HepG2 (cell line): ENCODE measurements around the gene S100A4. TPM values are rescaled to one million over a fixed set of nuclear protein-coding genes. Genes with fewer than 3 reads are reported as not detected.

Experiments used
- CAMTA2 ChIP-seq: sonication (generic); formaldehyde crosslinking; IDR thresholded peaks from 2 replicates; pipeline ENCODE4 v1.4.0; 2020; ENCODE audit warnings: mild to moderate bottlenecking, missing genetic modification reagents, borderline replicate concordance
- CHCHD3 ChIP-seq: sonication (generic); formaldehyde crosslinking; IDR thresholded peaks from 2 replicates; pipeline ENCODE4 v1.8.0; 2022; ENCODE audit warnings: mild to moderate bottlenecking, missing genetic modification reagents, moderate library complexity
- KDM4B ChIP-seq: sonication (generic); formaldehyde crosslinking; IDR thresholded peaks from 2 replicates; pipeline ENCODE4 v1.4.0; 2020; ENCODE audit warnings: missing genetic modification reagents
- MEF2D ChIP-seq: sonication (generic); formaldehyde crosslinking; IDR thresholded peaks from 2 replicates; pipeline ENCODE4 v1.5.1; 2020; ENCODE audit warnings: mild to moderate bottlenecking, missing genetic modification reagents
- MTA3 ChIP-seq: sonication (generic); formaldehyde crosslinking; IDR thresholded peaks from 2 replicates; pipeline ENCODE4 v1.4.0; 2020; ENCODE audit warnings: missing genetic modification reagents
- MYC ChIP-seq: sonication (generic); formaldehyde crosslinking; IDR thresholded peaks from 2 replicates; pipeline ENCODE4 v1.9.0; 2021; ENCODE audit warnings: missing genetic modification reagents, borderline replicate concordance
- NCOR1 ChIP-seq: fragments of 200-600 bp; sonication (generic); IDR thresholded peaks from 2 replicates; pipeline ENCODE4 v1.7.0; 2017; ENCODE audit warnings: antibody characterized with exemption, low read length, borderline replicate concordance
- NFKBIZ ChIP-seq: IDR thresholded peaks from 2 replicates; pipeline ENCODE4 v1.6.1; 2018; ENCODE audit warnings: missing genetic modification reagents, missing compliant biosample characterization
- PRDM4 ChIP-seq: sonication (generic); formaldehyde crosslinking; IDR thresholded peaks from 2 replicates; pipeline ENCODE4 v1.9.0; 2021; ENCODE audit warnings: missing genetic modification reagents, borderline replicate concordance
- SMYD3 ChIP-seq: sonication (generic); formaldehyde crosslinking; IDR thresholded peaks from 2 replicates; pipeline ENCODE4 v1.8.1; 2023; ENCODE audit warnings: mild to moderate bottlenecking, missing genetic modification reagents
- SNRNP70 ChIP-seq: fragments of 200-400 bp; formaldehyde crosslinking; IDR thresholded peaks from 2 replicates; pipeline ENCODE4 v1.6.1; 2017; ENCODE audit warnings: mild to moderate bottlenecking, low read depth, low read length, moderate library complexity
- ZFP41 ChIP-seq: sonication (generic); formaldehyde crosslinking; IDR thresholded peaks from 2 replicates; pipeline ENCODE4 v1.4.0; 2020; ENCODE audit warnings: mild to moderate bottlenecking, missing genetic modification reagents, borderline replicate concordance
- ZKSCAN1 ChIP-seq: fragments of 150-350 bp; IDR thresholded peaks from 2 replicates; pipeline ENCODE4 v1.6.1; 2014; ENCODE audit warnings: low read length
- ZNF138 ChIP-seq: sonication (generic); formaldehyde crosslinking; IDR thresholded peaks from 2 replicates; pipeline ENCODE4 v1.5.0; 2020; ENCODE audit warnings: mild to moderate bottlenecking, low read depth, missing genetic modification reagents
- ZNF142 ChIP-seq: sonication (generic); formaldehyde crosslinking; IDR thresholded peaks from 2 replicates; pipeline ENCODE4 v1.4.0; 2020; ENCODE audit warnings: missing genetic modification reagents
- ZNF260 ChIP-seq: sonication (generic); formaldehyde crosslinking; IDR thresholded peaks from 2 replicates; pipeline ENCODE4 v1.4.0; 2020; ENCODE audit warnings: missing genetic modification reagents, low read depth, mild to moderate bottlenecking, borderline replicate concordance
- ZNF569 ChIP-seq: sonication (generic); formaldehyde crosslinking; IDR thresholded peaks from 2 replicates; pipeline ENCODE4 v1.5.0; 2020; ENCODE audit warnings: mild to moderate bottlenecking, missing genetic modification reagents, moderate library complexity, borderline replicate concordance
- ZNF629 ChIP-seq: sonication (generic); formaldehyde crosslinking; conservative IDR thresholded peaks from 2 replicates; pipeline ENCODE4 v1.5.0; 2020; ENCODE audit warnings: missing genetic modification reagents
- ZNF878 ChIP-seq: sonication (generic); formaldehyde crosslinking; IDR thresholded peaks from 2 replicates; pipeline ENCODE4 v1.8.1; 2023; ENCODE audit warnings: mild to moderate bottlenecking, missing genetic modification reagents, moderate library complexity
- polyA plus RNA-seq, 8 experiments: library from polyadenylated mRNA; depleted of rRNA in 3 of 8; stranded (reverse) in 7 of 8; unstranded in 1 of 8; fragments of >200 nt; fragmentation: Illumina TruSeq in 4 of 8; extraction: Trizol in 4 of 8; gene quantifications; 2 replicates each; pipeline versions ENCODE4 v1.2.1 to v1.2.3, GENCODE V29; 2011 to 2016; ENCODE audit warnings: low read depth in 4 of 8, missing spikeins in 1 of 8, mixed read lengths in 1 of 8; ENCODE audit not compliant: insufficient read depth in 1 of 8
- total RNA-seq, 5 experiments: library from RNA; depleted of rRNA; stranded (reverse); fragments of >200 nt; fragmentation: Illumina TruSeq; extraction: Trizol; gene quantifications; 2 replicates each; pipeline ENCODE4 v1.2.3, GENCODE V29; 2016; ENCODE audit warnings: low read depth in 1 of 5
- TF ChIP-seq, protein P1 (sequence below): sonication (generic); formaldehyde crosslinking; IDR thresholded peaks from 2 replicates; pipeline ENCODE4 v1.5.0; 2020; ENCODE audit warnings: mild to moderate bottlenecking, missing genetic modification reagents, moderate library complexity

The S100A4 gene
- total and polyA plus RNA-seq, 2 of the 13 experiments (the other 11 are each of a cell fraction or from before 2014, with no cell fraction given) = 12.9 to 20.2 TPM

- TF ChIP-seq ZNF629 (CRISPR knock-in tag) = no peak
- no peak for TF ChIP-seq PRDM4 (CRISPR knock-in tag)
- TF ChIP-seq ZNF878 = peak; percentile 17; the same call in 1 of the 2 replicates
- no peak for TF ChIP-seq CHCHD3 (CRISPR knock-in tag)
- TF ChIP-seq ZNF138 = no peak
- TF ChIP-seq CAMTA2 (CRISPR knock-in tag) = no peak
- TF ChIP-seq ZFP41 (CRISPR knock-in tag) = no peak
- TF ChIP-seq NCOR1 = 0 out of 2 replicates have a peak, but pooled peaks have one; percentile 45
- TF ChIP-seq, protein P1, sequence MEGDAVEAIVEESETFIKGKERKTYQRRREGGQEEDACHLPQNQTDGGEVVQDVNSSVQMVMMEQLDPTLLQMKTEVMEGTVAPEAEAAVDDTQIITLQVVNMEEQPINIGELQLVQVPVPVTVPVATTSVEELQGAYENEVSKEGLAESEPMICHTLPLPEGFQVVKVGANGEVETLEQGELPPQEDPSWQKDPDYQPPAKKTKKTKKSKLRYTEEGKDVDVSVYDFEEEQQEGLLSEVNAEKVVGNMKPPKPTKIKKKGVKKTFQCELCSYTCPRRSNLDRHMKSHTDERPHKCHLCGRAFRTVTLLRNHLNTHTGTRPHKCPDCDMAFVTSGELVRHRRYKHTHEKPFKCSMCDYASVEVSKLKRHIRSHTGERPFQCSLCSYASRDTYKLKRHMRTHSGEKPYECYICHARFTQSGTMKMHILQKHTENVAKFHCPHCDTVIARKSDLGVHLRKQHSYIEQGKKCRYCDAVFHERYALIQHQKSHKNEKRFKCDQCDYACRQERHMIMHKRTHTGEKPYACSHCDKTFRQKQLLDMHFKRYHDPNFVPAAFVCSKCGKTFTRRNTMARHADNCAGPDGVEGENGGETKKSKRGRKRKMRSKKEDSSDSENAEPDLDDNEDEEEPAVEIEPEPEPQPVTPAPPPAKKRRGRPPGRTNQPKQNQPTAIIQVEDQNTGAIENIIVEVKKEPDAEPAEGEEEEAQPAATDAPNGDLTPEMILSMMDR (CRISPR knock-in tag) = peak; percentile 90
- peak; percentile 32; the same call in 1 of the 2 replicates for TF ChIP-seq MYC (CRISPR knock-in tag)
- no peak for TF ChIP-seq ZNF569 (CRISPR knock-in tag)
- TF ChIP-seq MEF2D (CRISPR knock-in tag) = 0 out of 2 replicates have a peak, but pooled peaks have one; percentile 40
- TF ChIP-seq ZNF260 = no peak
- no peak for TF ChIP-seq MTA3 (CRISPR knock-in tag)
- no peak for TF ChIP-seq ZNF142 (CRISPR knock-in tag)
- no peak for TF ChIP-seq SNRNP70
- TF ChIP-seq KDM4B = no peak
- TF ChIP-seq SMYD3 = no peak
- no peak for TF ChIP-seq NFKBIZ (CRISPR knock-in tag)
- TF ChIP-seq ZKSCAN1 = no peak
Measured at GRCh38 chr1:153532769-153533599, 12.6 kb downstream of the S100A4 start (continued).
